ENCODE results near the gene JMJD1C. TPM values are rescaled to one million over a fixed set of nuclear protein-coding genes. Genes with fewer than 3 reads are reported as not detected.
"Not testable (repeated sequence)": the region's sequence is repeated elsewhere in the genome, so short reads cannot be mapped to it uniquely, and the experiment has no call there.

The JMJD1C gene
- total RNA-seq, 1 experiment from 2014 or later: 67.6 TPM

DNA sequence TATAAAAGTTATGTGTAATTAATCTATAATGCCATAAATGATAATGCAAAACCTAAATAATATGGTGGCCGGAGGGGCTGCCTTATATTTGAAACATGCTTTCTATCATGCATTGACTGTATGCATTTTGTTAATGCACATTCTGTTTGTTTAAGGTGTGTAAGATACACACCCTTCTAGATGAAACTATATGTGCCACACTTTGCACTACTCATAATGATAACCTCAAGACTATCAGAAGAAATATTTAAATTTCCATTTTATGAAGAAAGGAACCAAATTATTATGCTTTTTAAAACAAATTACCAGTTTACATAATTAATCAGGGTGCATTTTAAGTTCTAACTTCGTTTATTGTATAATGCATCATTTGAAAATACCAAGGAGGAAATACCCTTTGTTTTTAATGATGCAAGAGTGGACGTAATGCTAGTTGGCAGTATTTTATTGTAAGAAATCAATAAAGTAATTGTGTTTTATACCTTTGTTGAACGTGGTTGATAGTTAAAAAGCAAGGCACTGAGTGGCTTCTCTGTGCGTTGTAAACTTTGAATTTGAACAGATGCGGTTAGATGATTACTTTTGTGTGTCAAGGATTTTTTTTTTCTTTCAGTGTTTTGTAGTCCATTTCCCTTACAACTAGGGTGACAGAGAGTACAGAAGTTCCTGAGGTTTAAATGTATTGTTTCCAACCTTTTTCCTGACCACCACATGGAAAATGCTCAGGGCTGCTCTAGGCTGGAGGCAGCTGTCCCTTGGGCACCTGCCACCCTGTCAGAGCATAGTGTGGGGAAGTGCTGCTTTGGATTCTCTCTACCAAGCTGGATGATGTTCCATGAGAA lies 311.0 kb downstream of the JMJD1C start:
- intact Hi-C loops (cut with micrococcal nuclease; ENCODE audit: unreplicated experiment): loop anchor here (5.0 to 10.0 kb wide), 5 partner anchors 150 to 890 kb away; partner anchors contain the start of genes EGR2 and RTKN2
- TSS peak; percentile 32 for BruUV-seq (replicated peaks)
- H3K27me3 Mint-ChIP-seq (ENCODE audit: unreplicated experiment): no peaks in the 10 kb centered on the region
- H3K9me3 Mint-ChIP-seq (ENCODE audit: low read depth, unreplicated experiment): no peaks in the 10 kb centered on the region
- DNase-seq: no peak
- H3K27ac Mint-ChIP-seq (ENCODE audit: unreplicated experiment): no peak overlapping the region
- H3K4me3 Mint-ChIP-seq (ENCODE audit: low read depth, unreplicated experiment): no peak overlapping the region
- peaks cover 16% of the 10 kb centered on the region for H3K36me3 Mint-ChIP-seq (ENCODE audit: insufficient read depth, unreplicated experiment)
- CTCF ChIA-PET: no interaction called here
- H3K4me1 Mint-ChIP-seq (ENCODE audit: low read depth, unreplicated experiment): no peaks in the 10 kb centered on the region
- TF ChIP-seq, protein P1, sequence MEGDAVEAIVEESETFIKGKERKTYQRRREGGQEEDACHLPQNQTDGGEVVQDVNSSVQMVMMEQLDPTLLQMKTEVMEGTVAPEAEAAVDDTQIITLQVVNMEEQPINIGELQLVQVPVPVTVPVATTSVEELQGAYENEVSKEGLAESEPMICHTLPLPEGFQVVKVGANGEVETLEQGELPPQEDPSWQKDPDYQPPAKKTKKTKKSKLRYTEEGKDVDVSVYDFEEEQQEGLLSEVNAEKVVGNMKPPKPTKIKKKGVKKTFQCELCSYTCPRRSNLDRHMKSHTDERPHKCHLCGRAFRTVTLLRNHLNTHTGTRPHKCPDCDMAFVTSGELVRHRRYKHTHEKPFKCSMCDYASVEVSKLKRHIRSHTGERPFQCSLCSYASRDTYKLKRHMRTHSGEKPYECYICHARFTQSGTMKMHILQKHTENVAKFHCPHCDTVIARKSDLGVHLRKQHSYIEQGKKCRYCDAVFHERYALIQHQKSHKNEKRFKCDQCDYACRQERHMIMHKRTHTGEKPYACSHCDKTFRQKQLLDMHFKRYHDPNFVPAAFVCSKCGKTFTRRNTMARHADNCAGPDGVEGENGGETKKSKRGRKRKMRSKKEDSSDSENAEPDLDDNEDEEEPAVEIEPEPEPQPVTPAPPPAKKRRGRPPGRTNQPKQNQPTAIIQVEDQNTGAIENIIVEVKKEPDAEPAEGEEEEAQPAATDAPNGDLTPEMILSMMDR (IDR thresholded peaks at IDR 0.05; ENCODE audit: unreplicated experiment): no peak

DNA sequence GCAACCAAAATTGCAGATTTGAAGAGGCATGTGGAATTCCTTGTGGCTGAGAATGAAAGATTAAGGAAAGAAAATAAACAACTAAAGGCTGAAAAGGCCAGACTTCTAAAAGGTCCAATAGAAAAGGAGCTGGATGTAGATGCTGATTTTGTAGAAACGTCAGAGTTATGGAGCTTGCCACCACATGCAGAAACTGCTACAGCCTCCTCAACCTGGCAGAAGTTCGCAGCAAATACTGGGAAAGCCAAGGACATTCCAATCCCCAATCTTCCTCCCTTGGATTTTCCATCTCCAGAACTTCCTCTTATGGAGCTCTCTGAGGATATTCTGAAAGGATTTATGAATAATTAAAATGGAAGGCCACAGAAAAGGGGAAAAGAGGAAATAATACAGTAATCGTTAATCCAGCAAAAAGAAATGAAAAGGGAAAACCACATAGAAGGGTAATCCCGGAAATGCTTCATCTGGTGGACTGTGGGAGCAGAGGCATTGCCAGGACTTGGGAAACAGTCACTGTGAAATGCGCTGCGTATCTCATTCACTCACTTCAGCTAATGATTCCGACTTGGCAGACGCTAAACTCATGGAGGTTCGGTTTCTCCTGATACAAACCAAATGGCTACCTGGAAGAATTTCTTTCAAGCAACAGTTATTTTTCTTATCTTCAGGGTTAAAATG lies 311.8 kb downstream of the JMJD1C start:
- H3K36me3 Mint-ChIP-seq (ENCODE audit: insufficient read depth, unreplicated experiment): peaks cover 16% of the 10 kb centered on the region
- H3K27ac Mint-ChIP-seq (ENCODE audit: unreplicated experiment); H3K4me3 Mint-ChIP-seq (ENCODE audit: low read depth, unreplicated experiment); CTCF ChIA-PET; H3K9me3 Mint-ChIP-seq (ENCODE audit: low read depth, unreplicated experiment); DNase-seq; BruUV-seq (replicated peaks); H3K4me1 Mint-ChIP-seq (ENCODE audit: low read depth, unreplicated experiment); H3K27me3 Mint-ChIP-seq (ENCODE audit: unreplicated experiment): not testable (repeated sequence)
- intact Hi-C loops (cut with micrococcal nuclease; ENCODE audit: unreplicated experiment): loop anchor here (10.0 kb wide), 2 partner anchors 149 to 889 kb away; partner anchors contain the start of gene RTKN2

- intact Hi-C loops (cut with micrococcal nuclease; ENCODE audit: unreplicated experiment): loop anchor here (10.0 kb wide), 2 partner anchors 146 to 886 kb away; partner anchors contain the start of gene RTKN2
- Mint-ChIP-seq H3K4me3 (ENCODE audit: low read depth, unreplicated experiment) (no peak overlapping the region), H3K9me3 (ENCODE audit: low read depth, unreplicated experiment) (no peaks in the 10 kb centered on the region), H3K4me1 (ENCODE audit: low read depth, unreplicated experiment) (no peaks in the 10 kb centered on the region), H3K27ac (ENCODE audit: unreplicated experiment) (no peak overlapping the region), H3K27me3 (ENCODE audit: unreplicated experiment) (no peaks in the 10 kb centered on the region), H3K36me3 (ENCODE audit: insufficient read depth, unreplicated experiment) (peaks cover 21% of the 10 kb centered on the region)
- DNase-seq: no peak
- BruUV-seq (replicated peaks): no TSS peak
- CTCF ChIA-PET: no interaction called here
- TF ChIP-seq, protein P1 (IDR thresholded peaks at IDR 0.05; ENCODE audit: unreplicated experiment): no peak
These were observed 315.0 kb downstream of the JMJD1C start for GRCh38 chr10:63150745-63151144.

GRCh38 chr10:63146503-63146902 lies 319.3 kb downstream of the JMJD1C start:
- intact Hi-C loops (cut with micrococcal nuclease; ENCODE audit: unreplicated experiment): no loop called here

More at GRCh38 chr10:63146503-63146902, 319.3 kb downstream of the JMJD1C start:
- CTCF ChIA-PET: interaction anchor here (1.1 kb wide), 1 partner anchor 11 kb away, joined by 5 read pairs; no protein-coding TSS in a partner anchor
- TF ChIP-seq, protein P1 (IDR thresholded peaks at IDR 0.05; ENCODE audit: unreplicated experiment): no peak
- peaks cover 9% of the 10 kb centered on the region for H3K36me3 Mint-ChIP-seq (ENCODE audit: insufficient read depth, unreplicated experiment)
- H3K9me3 Mint-ChIP-seq (ENCODE audit: low read depth, unreplicated experiment): no peaks in the 10 kb centered on the region
- no peak for DNase-seq
- no peak overlapping the region for H3K4me3 Mint-ChIP-seq (ENCODE audit: low read depth, unreplicated experiment)
- H3K27ac Mint-ChIP-seq (ENCODE audit: unreplicated experiment): no peak overlapping the region
- no TSS peak for BruUV-seq (replicated peaks)
- no peaks in the 10 kb centered on the region for H3K4me1 Mint-ChIP-seq (ENCODE audit: low read depth, unreplicated experiment)
- no peaks in the 10 kb centered on the region for H3K27me3 Mint-ChIP-seq (ENCODE audit: unreplicated experiment)
